OCI-LY1 (cell line): ENCODE measurements around the gene DLX2.
A peak's percentile ranks its signal among the peaks of the same experiment; 100 is the strongest.

Experiments
- H2AFZ ChIP-seq: fragments of 200-600 bp; sonication (generic), shearing (Covaris generic); 2 replicates; pipeline ENCODE4 v1.6.0; 2014; ENCODE audit warnings: antibody characterized with exemption, mild to moderate bottlenecking, low read length
- H3F3A ChIP-seq: fragments of 200-600 bp; sonication (generic), shearing (Covaris generic); 2 replicates; pipeline ENCODE4 v1.6.0; 2014; ENCODE audit warnings: mild to moderate bottlenecking, antibody characterized with exemption, low read length, moderate library complexity; ENCODE audit not compliant: insufficient read depth
- H3K27ac ChIP-seq: fragments of 200-600 bp; sonication (generic); 2 replicates; pipeline ENCODE4 v1.5.1; 2014; ENCODE audit warnings: low read length, mixed run types, mild to moderate bottlenecking, low read depth; ENCODE audit not compliant: poor library complexity, severe bottlenecking
- H3K27me3 ChIP-seq: fragments of 200-600 bp; sonication (generic); 2 replicates; pipeline ENCODE4 v1.6.0; 2014; ENCODE audit warnings: antibody characterized with exemption, mild to moderate bottlenecking, low read length, moderate library complexity; ENCODE audit not compliant: insufficient read depth
- H3K36me3 ChIP-seq: fragments of 200-600 bp; sonication (generic); 2 replicates; pipeline ENCODE4 v1.6.1; 2014; ENCODE audit warnings: mild to moderate bottlenecking, antibody characterized with exemption, low read length, moderate library complexity, mixed read lengths; ENCODE audit not compliant: insufficient read depth
- H3K4me1 ChIP-seq: fragments of 200-600 bp; sonication (generic); 2 replicates; pipeline ENCODE4 v1.5.1; 2014; ENCODE audit warnings: mild to moderate bottlenecking, low read length, moderate library complexity; ENCODE audit not compliant: insufficient read depth, severe bottlenecking
- H3K4me2 ChIP-seq: fragments of 200-600 bp; sonication (generic), shearing (Covaris generic); 2 replicates; pipeline ENCODE4 v1.6.1; 2014; ENCODE audit warnings: low read length
- H3K4me3 ChIP-seq: fragments of 200-600 bp; sonication (generic); 2 replicates; pipeline ENCODE4 v1.5.1; 2014; ENCODE audit warnings: low read length, low read depth, mild to moderate bottlenecking, mixed read lengths; ENCODE audit not compliant: poor library complexity, severe bottlenecking
- H3K79me2 ChIP-seq: fragments of 200-600 bp; shearing (Covaris generic); 2 replicates; pipeline ENCODE4 v1.6.1; 2016; ENCODE audit warnings: mixed run types, low read length, mixed read lengths; ENCODE audit not compliant: insufficient read depth
- H3K9ac ChIP-seq: fragments of 200-600 bp; sonication (generic), shearing (Covaris generic); 2 replicates; pipeline ENCODE4 v1.6.1; 2014; ENCODE audit warnings: mild to moderate bottlenecking, low read length, mixed read lengths
- H3K9me2 ChIP-seq: fragments of 200-600 bp; sonication (generic), shearing (Covaris generic); 2 replicates; pipeline ENCODE4 v1.6.1; 2014; ENCODE audit warnings: low read depth, mild to moderate bottlenecking, low read length, mixed read lengths
- H3K9me3 ChIP-seq: fragments of 200-600 bp; shearing (Covaris generic); 2 replicates; pipeline ENCODE4 v1.6.1; 2014; ENCODE audit warnings: low read length, mixed read lengths
- H4K20me1 ChIP-seq: fragments of 200-600 bp; sonication (generic), shearing (Covaris generic); 2 replicates; pipeline ENCODE4 v1.6.0; 2016; ENCODE audit warnings: mild to moderate bottlenecking, low read length; ENCODE audit not compliant: insufficient read depth
- EZH2 ChIP-seq: fragments of 200-600 bp; sonication (generic), shearing (Covaris generic); IDR thresholded peaks from 2 replicates; pipeline ENCODE4 v1.8.0; 2017; ENCODE audit warnings: borderline replicate concordance, mixed run types, mild to moderate bottlenecking, antibody characterized with exemption, low read length, moderate library complexity, mixed read lengths
- TF ChIP-seq, protein P1 (sequence below): fragments of 200-600 bp; sonication (generic), shearing (Covaris generic); IDR thresholded peaks from 2 replicates; pipeline ENCODE4 v1.5.1; 2017; ENCODE audit warnings: mild to moderate bottlenecking, antibody characterized with exemption, low read length, moderate library complexity, mixed read lengths

DLX2 gene

DNA sequence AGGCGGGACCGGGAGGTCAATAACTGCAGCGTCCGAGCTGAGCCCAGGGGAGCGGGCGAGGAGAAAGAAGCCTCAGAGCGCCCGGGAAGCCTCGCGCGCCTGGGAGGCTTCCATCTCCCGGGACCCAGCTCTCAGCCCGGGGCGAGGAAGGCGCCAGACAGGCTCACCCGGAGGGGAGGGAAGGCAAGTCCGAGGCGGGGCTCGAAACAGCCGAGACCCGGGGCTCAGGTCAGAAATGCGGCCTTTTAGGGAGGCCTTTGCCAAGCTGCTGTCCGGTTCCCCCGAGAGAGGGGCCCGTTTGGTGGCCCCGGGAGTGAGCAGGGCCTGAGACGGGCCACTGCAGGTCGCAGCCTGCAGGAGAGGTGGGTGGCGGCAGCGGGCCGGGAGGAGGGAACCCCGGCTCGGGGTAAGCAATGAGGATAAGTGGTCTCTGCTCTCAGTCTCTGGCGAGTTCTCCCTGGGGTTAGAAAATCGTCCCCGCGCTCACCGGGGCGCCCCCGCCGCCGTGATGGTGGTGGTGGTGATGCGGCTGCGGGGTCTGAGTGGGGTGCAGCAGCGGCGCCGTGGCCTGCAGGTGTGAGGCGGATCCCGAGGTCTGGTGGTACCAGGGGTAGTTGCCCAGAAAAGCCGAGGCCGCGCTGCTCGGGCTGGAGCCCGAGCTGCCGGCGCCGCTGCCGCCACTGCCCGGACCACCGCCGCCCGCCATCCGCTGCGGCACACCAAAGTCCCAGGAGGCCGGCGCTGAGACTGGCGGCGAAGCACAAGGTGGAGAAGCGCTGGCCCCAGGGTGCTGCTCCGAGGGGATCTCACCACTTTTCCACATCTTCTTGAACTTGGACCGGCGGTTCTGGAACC is 2.4 kb downstream of the DLX2 start:
- 0 out of 2 replicates have a peak, but pooled peaks cover 2% of the 10 kb centered on the region for H3F3A ChIP-seq
- no peak overlapping the region for H2AFZ ChIP-seq
- peak overlapping the region; percentile 93 for H3K4me2 ChIP-seq
- no peaks in the 10 kb centered on the region for H3K27me3 ChIP-seq
- no peaks in the 10 kb centered on the region for H3K9me3 ChIP-seq
- TF ChIP-seq, protein P1, sequence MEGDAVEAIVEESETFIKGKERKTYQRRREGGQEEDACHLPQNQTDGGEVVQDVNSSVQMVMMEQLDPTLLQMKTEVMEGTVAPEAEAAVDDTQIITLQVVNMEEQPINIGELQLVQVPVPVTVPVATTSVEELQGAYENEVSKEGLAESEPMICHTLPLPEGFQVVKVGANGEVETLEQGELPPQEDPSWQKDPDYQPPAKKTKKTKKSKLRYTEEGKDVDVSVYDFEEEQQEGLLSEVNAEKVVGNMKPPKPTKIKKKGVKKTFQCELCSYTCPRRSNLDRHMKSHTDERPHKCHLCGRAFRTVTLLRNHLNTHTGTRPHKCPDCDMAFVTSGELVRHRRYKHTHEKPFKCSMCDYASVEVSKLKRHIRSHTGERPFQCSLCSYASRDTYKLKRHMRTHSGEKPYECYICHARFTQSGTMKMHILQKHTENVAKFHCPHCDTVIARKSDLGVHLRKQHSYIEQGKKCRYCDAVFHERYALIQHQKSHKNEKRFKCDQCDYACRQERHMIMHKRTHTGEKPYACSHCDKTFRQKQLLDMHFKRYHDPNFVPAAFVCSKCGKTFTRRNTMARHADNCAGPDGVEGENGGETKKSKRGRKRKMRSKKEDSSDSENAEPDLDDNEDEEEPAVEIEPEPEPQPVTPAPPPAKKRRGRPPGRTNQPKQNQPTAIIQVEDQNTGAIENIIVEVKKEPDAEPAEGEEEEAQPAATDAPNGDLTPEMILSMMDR = no peak
- TF ChIP-seq EZH2 = no peak
- no peak overlapping the region for H3K9ac ChIP-seq
- peak overlapping the region; percentile 71 for H3K4me3 ChIP-seq
- no peaks in the 10 kb centered on the region for H3K9me2 ChIP-seq
- H4K20me1 ChIP-seq = no peaks in the 10 kb centered on the region
- no peaks in the 10 kb centered on the region for H3K36me3 ChIP-seq
- no peak overlapping the region for H3K27ac ChIP-seq
- H3K79me2 ChIP-seq = no peaks in the 10 kb centered on the region
- H3K4me1 ChIP-seq = peaks cover 76% of the 10 kb centered on the region

DNA sequence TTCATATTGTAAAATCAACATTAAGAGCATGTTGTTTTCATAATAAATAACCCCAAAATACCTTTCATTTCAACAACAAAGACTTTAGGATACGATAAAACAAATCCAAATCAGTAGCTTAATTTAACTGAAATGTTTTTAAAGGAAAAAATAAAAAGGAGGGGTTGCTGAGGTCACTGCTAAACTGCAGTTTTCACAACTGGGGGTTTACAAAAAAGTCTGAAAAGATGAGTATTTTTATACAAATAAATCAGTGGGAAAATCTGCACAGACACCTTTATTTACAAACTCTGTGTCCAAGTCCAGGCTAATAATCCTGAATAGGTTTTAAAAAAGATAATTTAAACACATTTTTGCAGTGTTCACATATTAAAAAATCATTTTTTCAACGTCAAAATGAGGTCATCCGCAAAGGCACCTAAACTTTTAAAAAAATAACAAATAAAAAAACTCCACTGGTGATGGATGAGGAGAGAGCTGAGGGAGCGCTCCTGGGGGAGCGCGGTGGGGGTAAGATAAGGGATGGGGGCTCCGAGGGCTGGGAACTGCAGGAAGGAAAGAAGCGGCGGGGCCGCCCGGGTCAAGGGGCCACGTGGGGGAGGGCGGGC is 3.1 kb downstream of the DLX2 start:
- Histone ChIP-seq H4K20me1 (no peaks in the 10 kb centered on the region), H3K9ac (no peak overlapping the region), H3K9me3 (no peaks in the 10 kb centered on the region), H3K36me3 (no peaks in the 10 kb centered on the region), H3F3A (0 out of 2 replicates have a peak, but pooled peaks cover 2% of the 10 kb centered on the region), H3K9me2 (no peaks in the 10 kb centered on the region), H3K79me2 (no peaks in the 10 kb centered on the region), H3K4me1 (peaks cover 83% of the 10 kb centered on the region), H3K4me3 (peak overlapping the region; percentile 71), H3K27me3 (no peaks in the 10 kb centered on the region), H3K27ac (no peak overlapping the region), H3K4me2 (peak overlapping the region; percentile 93), H2AFZ (no peak overlapping the region)
- no peak for TF ChIP-seq EZH2
- TF ChIP-seq, protein P1 = no peak

DNA sequence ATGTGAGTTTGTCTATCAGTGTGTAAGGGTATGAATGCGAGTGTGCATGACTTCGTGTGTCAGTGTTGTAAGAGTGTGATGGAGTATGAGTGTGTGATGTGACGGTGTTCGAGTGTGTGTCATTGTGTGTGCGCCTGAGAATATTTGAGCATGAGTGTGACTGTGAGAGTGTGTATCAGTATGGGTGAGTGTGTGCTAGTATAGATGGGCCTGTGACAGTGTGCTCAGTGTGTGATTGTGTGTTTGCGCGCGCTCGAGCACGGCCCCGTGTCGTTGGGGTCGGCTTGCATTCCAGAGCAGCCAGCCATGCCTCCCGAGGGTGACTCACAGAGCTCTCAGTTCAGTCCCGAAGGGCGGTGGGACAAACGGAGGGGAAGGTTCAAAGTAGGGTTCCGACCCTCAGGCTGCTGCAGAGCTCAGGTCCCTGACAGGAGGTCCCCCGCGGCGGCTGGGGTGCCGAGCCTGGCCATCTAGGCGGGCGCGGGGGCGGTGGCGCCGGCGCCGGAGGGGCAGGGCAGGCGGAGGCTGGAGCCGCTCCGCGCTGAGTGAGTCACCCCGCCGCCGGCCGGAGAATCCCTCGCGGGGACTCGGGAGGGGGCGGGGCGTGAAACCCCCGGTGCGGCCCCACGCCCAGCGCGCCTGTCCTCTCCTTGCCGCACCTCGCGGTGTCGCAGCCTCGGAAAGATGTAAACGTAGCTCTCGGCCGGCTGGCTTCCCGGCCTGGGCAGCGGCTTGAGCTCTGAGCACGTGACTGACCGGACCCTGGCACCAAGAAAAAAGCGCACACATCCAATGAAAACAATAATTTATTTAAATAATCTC is 3.8 kb downstream of the DLX2 start:
- Histone ChIP-seq H3K9ac (no peak overlapping the region), H3K27ac (no peak overlapping the region), H3K4me1 (peaks cover 80% of the 10 kb centered on the region), H4K20me1 (no peaks in the 10 kb centered on the region), H3K9me2 (no peaks in the 10 kb centered on the region), H3K79me2 (no peaks in the 10 kb centered on the region), H3K9me3 (no peaks in the 10 kb centered on the region), H2AFZ (no peak overlapping the region), H3K4me3 (peak overlapping the region; percentile 44), H3K4me2 (peak overlapping the region; percentile 93), H3K36me3 (no peaks in the 10 kb centered on the region), H3K27me3 (no peaks in the 10 kb centered on the region), H3F3A (0 out of 2 replicates have a peak, but pooled peaks cover 2% of the 10 kb centered on the region)
- TF ChIP-seq, protein P1 = no peak
- TF ChIP-seq EZH2 = 0 out of 2 replicates have a peak, but pooled peaks have one; percentile 15
